T-helper 1 cell treated with Interleukin-12 subunit alpha and Interleukin-12 subunit beta and Interleukin-4 antibody, amounts not matched to agents 30 ng/mL and 1 ng/mL, for 36 hours (primary cell): ENCODE measurements around the gene PABPN1. TPM values are rescaled to one million over a fixed set of nuclear protein-coding genes. Genes with fewer than 3 reads are reported as not detected.

Experiments
- total RNA-seq: library from RNA; stranded (reverse); gene quantifications from 2 replicates; pipeline ENCODE4 v1.2.3, GENCODE V29; 2022

Gene PABPN1
- total RNA-seq, 1 donor from 2014 or later, result 193 TPM

Other genes with a start within 250 kb of the PABPN1 start
- gene ACIN1, start 226.3 kb upstream of the PABPN1 start, total RNA-seq, result 219 and 223 TPM in 2 replicates
- 47.7 and 50.3 TPM in 2 replicates for gene C14orf119, start 226.0 kb upstream of the PABPN1 start, total RNA-seq
- not detected in 2 replicates for gene CIROP, start 216.5 kb upstream of the PABPN1 start, total RNA-seq
- 0.34 TPM in 1 of 2 replicates, not detected in the other for gene CEBPE, start 202.2 kb upstream of the PABPN1 start, total RNA-seq
- gene SLC7A8, start 137.8 kb upstream of the PABPN1 start, total RNA-seq, result 0.25 TPM in 1 of 2 replicates, not detected in the other
- gene RNF212B, start 83.5 kb upstream of the PABPN1 start, total RNA-seq, result not detected in 2 replicates
- 11.9 and 13.6 TPM in 2 replicates for gene HOMEZ, start 35.3 kb upstream of the PABPN1 start, total RNA-seq
- gene PPP1R3E, start 18.6 kb upstream of the PABPN1 start, total RNA-seq, result 23.5 and 26.6 TPM in 2 replicates
- 5.0 and 5.4 TPM in 2 replicates for gene BCL2L2, start 14.6 kb upstream of the PABPN1 start, total RNA-seq
- 3.6 and 3.8 TPM in 2 replicates for gene SLC22A17, start 31.4 kb downstream of the PABPN1 start, total RNA-seq
- not detected in 2 replicates for gene EFS, start 43.7 kb downstream of the PABPN1 start, total RNA-seq
- gene IL25, start 51.4 kb downstream of the PABPN1 start, total RNA-seq, result not detected in 2 replicates
- not detected in 2 replicates for gene CMTM5, start 55.6 kb downstream of the PABPN1 start, total RNA-seq
- gene MYH6, start 86.8 kb downstream of the PABPN1 start, total RNA-seq, result 0.56 and 1.2 TPM in 2 replicates
- gene MYH7, start 114.2 kb downstream of the PABPN1 start, total RNA-seq, result 0.17 TPM in 2 replicates
- gene NGDN, start 148.2 kb downstream of the PABPN1 start, total RNA-seq, result 51.7 and 57.8 TPM in 2 replicates
- gene ZFHX2, start 230.3 kb downstream of the PABPN1 start, total RNA-seq, result 2.9 and 3.2 TPM in 2 replicates
- gene THTPA, start 234.8 kb downstream of the PABPN1 start, total RNA-seq, result 16.8 and 17.7 TPM in 2 replicates
- 254 and 259 TPM in 2 replicates for gene AP1G2, start 246.3 kb downstream of the PABPN1 start, total RNA-seq